ENCODE measurements around the gene NCK2. TPM values are rescaled to one million over a fixed set of nuclear protein-coding genes. Genes with fewer than 3 reads are reported as not detected.

The NCK2 gene
- total and polyA plus RNA-seq, 2 donors from 2014 or later: 22.8 to 52.9 TPM

DNA sequence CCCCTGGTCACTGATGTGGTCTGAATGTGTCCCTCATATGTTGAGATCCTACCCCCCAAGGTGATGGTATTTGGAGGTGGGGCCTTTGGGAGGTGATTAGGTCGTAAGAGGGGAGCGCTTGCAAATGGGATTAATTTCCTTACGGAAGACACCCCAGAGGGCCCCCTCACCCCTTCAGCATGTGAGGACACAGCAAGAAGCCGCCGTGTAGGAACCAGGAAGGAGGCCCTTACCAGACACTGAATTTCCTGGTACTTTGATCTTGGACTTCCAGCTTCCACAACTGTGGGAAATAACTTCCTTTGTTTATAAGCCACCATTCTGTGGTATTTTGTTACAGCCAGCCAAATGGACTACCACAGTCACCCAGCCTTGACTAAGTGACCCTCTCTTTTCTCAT lies 35.9 kb downstream of the NCK2 start:
- no peak overlapping the region for H3K27ac ChIP-seq (ENCODE audit: low read depth in 2 of 2, low read length in 2 of 2)

GRCh38 chr2:105781274-105781978 lies 36.7 kb downstream of the NCK2 start:
- no peak for TF ChIP-seq CTCF (IDR thresholded peaks at IDR 0.05; ENCODE audit: borderline replicate concordance, extremely low read depth, insufficient read depth)
- Histone ChIP-seq H3K9me3 (ENCODE audit: control insufficient read depth in 2 of 3, insufficient read depth in 1 of 3, low read length in 3 of 3) (no peaks in the 10 kb centered on the region), H3K36me3 (ENCODE audit: control insufficient read depth in 2 of 3, insufficient read depth in 3 of 3, low read length in 3 of 3) (no peaks in the 10 kb centered on the region), H3K9ac (ENCODE audit: low read length in 3 of 3) (no peak overlapping the region), H3K4me3 (ENCODE audit: low read length in 3 of 3) (no peak overlapping the region), H3K27ac (ENCODE audit: low read depth in 2 of 2, low read length in 2 of 2) (no peak overlapping the region), H3K27me3 (ENCODE audit: control insufficient read depth, insufficient read depth, low read length) (no peaks in the 10 kb centered on the region), H3K4me1 (ENCODE audit: control insufficient read depth in 2 of 3, insufficient read depth in 2 of 3, low read depth in 1 of 3, low read length in 3 of 3) (peaks cover 0 to 23% (median 10%) of the 10 kb centered on the region in 3 donors)
- intact Hi-C loops (cut with DNase I): no loop called here
- FAIRE-seq (no peak), DNase-seq (no peak)

More for the DNA sequence above, 35.9 kb downstream of the NCK2 start:
- no peak for TF ChIP-seq CTCF (IDR thresholded peaks at IDR 0.05; ENCODE audit: borderline replicate concordance, extremely low read depth, insufficient read depth)
- Histone ChIP-seq H3K36me3 (ENCODE audit: control insufficient read depth in 2 of 3, insufficient read depth in 3 of 3, low read length in 3 of 3) (no peaks in the 10 kb centered on the region), H3K9ac (ENCODE audit: low read length in 3 of 3) (no peak overlapping the region), H3K4me3 (ENCODE audit: low read length in 3 of 3) (no peak overlapping the region), H3K27me3 (ENCODE audit: control insufficient read depth, insufficient read depth, low read length) (no peaks in the 10 kb centered on the region), H3K4me1 (ENCODE audit: control insufficient read depth in 2 of 3, insufficient read depth in 2 of 3, low read depth in 1 of 3, low read length in 3 of 3) (peaks cover 0 to 22% (median 10%) of the 10 kb centered on the region in 3 donors), H3K9me3 (ENCODE audit: control insufficient read depth in 2 of 3, insufficient read depth in 1 of 3, low read length in 3 of 3) (no peaks in the 10 kb centered on the region)
- no peak for DNase-seq
- no peak for FAIRE-seq
- intact Hi-C loops (cut with DNase I): no loop called here

- no peak overlapping the region for H3K4me3 ChIP-seq (ENCODE audit: low read length in 3 of 3)
- H3K36me3 ChIP-seq (ENCODE audit: control insufficient read depth in 2 of 3, insufficient read depth in 3 of 3, low read length in 3 of 3): no peaks in the 10 kb centered on the region
- intact Hi-C loops (cut with DNase I): no loop called here
- no peak for DNase-seq
- no peaks in the 10 kb centered on the region for H3K27me3 ChIP-seq (ENCODE audit: control insufficient read depth, insufficient read depth, low read length)
- no peaks in the 10 kb centered on the region for H3K9me3 ChIP-seq (ENCODE audit: control insufficient read depth in 2 of 3, insufficient read depth in 1 of 3, low read length in 3 of 3)
- no peak for FAIRE-seq
- no peak overlapping the region for H3K9ac ChIP-seq (ENCODE audit: low read length in 3 of 3)
- peaks cover 0 to 23% (median 10%) of the 10 kb centered on the region in 3 donors for H3K4me1 ChIP-seq (ENCODE audit: control insufficient read depth in 2 of 3, insufficient read depth in 2 of 3, low read depth in 1 of 3, low read length in 3 of 3)
- no peak for TF ChIP-seq CTCF (IDR thresholded peaks at IDR 0.05; ENCODE audit: borderline replicate concordance, extremely low read depth, insufficient read depth)
- no peak overlapping the region for H3K27ac ChIP-seq (ENCODE audit: low read depth in 2 of 2, low read length in 2 of 2)
Measured at GRCh38 chr2:105782123-105782522, 37.4 kb downstream of the NCK2 start.

Measured in kidney (tissue), 14 donors.